ENCODE data around the gene USP34. TPM values are rescaled to one million over a fixed set of nuclear protein-coding genes. Genes with fewer than 3 reads are reported as not detected.

Gene USP34
- total and polyA plus RNA-seq, 9 of the 15 experiments (the other 6 are each of a cell fraction or from before 2014, with no cell fraction given), result 19.8 to 108 (median 67.8) TPM

DNA sequence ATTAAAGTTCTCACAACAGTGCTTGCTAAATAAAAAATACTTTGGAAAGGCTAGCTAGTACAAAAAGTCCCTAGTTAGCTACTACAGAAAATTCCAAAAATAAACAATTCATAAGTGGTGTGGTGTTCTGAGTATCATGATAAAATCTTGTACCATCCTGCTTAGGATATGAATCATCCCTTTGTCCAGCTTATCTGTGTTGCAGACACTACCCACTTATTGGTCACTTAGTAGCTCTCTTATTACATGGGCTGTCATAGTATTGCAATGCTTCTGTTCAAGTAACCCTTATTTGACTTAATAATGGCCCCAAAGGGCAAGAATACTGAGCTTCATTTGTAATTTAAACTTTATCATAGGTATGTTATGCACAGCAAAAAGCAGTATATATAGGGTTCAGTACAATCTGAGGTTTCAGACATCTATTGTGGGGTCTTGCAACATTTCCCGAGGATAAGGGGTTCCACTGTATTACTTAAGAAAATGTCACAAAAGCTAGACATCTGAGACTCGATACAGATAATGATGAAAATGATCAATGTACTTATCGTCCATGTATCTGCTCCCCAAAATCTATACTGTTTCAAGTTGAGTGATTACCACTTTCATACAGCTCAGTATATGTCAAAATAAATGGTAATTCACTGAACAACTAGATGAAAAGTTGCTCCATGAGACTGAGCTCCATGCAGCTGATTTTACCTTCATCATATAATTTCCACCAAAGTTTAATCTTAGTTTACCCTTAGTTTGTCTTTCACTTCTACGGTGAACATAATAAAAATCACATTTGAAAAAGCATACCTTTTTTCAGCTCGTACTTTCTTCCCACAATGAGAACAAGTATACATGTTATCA, 215.1 kb downstream of the USP34 start (continued):
- TF ChIP-seq BHLHE40 (IDR thresholded peaks at IDR 0.05; ENCODE audit: low read length) (no peak), NFXL1 (CRISPR knock-in tag; IDR thresholded peaks at IDR 0.05) (no peak), CBFA2T3 (IDR thresholded peaks at IDR 0.05) (0 out of 2 replicates have a peak, but pooled peaks have one; percentile 37), FOXM1 (IDR thresholded peaks at IDR 0.05; ENCODE audit: low read depth) (no peak), FOXM1 (CRISPR knock-in tag; IDR thresholded peaks at IDR 0.05; ENCODE audit: low read depth) (no peak), LCOR (CRISPR knock-in tag; IDR thresholded peaks at IDR 0.05) (no peak), SNIP1 (IDR thresholded peaks at IDR 0.05; ENCODE audit: low read depth) (no peak), ZNF24 (IDR thresholded peaks at IDR 0.05) (no peak), CXXC5 (CRISPR knock-in tag; IDR thresholded peaks at IDR 0.05) (no peak), MAFK (IDR thresholded peaks at IDR 0.05; ENCODE audit: low read length) (no peak), CHD1 (IDR thresholded peaks at IDR 0.05; ENCODE audit: low read length) (no peak), FOXJ2 (tag; IDR thresholded peaks at IDR 0.05) (no peak), PRPF4 (IDR thresholded peaks at IDR 0.05; ENCODE audit: insufficient read depth, low read depth, low read length, poor library complexity, severe bottlenecking) (no peak), CBFA2T2 (conservative IDR thresholded peaks at IDR 0.05) (0 out of 2 replicates have a peak, but pooled peaks have one; percentile 2), ZFP30 (CRISPR knock-in tag; IDR thresholded peaks at IDR 0.05; ENCODE audit: borderline replicate concordance) (no peak)
- TF ChIP-seq, protein P1, sequence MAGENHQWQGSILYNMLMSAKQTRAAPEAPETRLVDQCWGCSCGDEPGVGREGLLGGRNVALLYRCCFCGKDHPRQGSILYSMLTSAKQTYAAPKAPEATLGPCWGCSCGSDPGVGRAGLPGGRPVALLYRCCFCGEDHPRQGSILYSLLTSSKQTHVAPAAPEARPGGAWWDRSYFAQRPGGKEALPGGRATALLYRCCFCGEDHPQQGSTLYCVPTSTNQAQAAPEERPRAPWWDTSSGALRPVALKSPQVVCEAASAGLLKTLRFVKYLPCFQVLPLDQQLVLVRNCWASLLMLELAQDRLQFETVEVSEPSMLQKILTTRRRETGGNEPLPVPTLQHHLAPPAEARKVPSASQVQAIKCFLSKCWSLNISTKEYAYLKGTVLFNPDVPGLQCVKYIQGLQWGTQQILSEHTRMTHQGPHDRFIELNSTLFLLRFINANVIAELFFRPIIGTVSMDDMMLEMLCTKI (IDR thresholded peaks at IDR 0.05; ENCODE audit: partially characterized antibody), result no peak
- TF ChIP-seq, protein P2, sequence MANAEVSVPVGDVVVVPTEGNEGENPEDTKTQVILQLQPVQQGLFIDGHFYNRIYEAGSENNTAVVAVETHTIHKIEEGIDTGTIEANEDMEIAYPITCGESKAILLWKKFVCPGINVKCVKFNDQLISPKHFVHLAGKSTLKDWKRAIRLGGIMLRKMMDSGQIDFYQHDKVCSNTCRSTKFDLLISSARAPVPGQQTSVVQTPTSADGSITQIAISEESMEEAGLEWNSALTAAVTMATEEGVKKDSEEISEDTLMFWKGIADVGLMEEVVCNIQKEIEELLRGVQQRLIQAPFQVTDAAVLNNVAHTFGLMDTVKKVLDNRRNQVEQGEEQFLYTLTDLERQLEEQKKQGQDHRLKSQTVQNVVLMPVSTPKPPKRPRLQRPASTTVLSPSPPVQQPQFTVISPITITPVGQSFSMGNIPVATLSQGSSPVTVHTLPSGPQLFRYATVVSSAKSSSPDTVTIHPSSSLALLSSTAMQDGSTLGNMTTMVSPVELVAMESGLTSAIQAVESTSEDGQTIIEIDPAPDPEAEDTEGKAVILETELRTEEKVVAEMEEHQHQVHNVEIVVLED (CRISPR knock-in tag; IDR thresholded peaks at IDR 0.05), result no peak

All from K562 (cell line).